Suprapubic skin (tissue), 4 donors: ENCODE results near the gene EIF4E3.

Experiments used
- POLR2A ChIP-seq, 2 donors: fragments of 450-650 bp; IDR thresholded peaks; one replicate each; pipeline ENCODE4 v1.6.1; 2017; ENCODE audit warnings: antibody characterized with exemption in 2 of 2, mild to moderate bottlenecking in 2 of 2, moderate library complexity in 2 of 2
- POLR2AphosphoS5 ChIP-seq, 3 donors: sonication (generic); formaldehyde crosslinking; IDR thresholded peaks; one replicate each; pipeline ENCODE4 v1.6.1; 2017; ENCODE audit warnings: antibody characterized with exemption in 3 of 3
- TF ChIP-seq, protein P1 (sequence below), 2 donors: fragments of 200-600 bp in 1 of 2; fragments of 450-650 bp in 1 of 2; sonication (generic) in 1 of 2; IDR thresholded peaks; one replicate each; pipeline ENCODE4 v1.5.1; 2016 to 2019; ENCODE audit warnings: antibody characterized with exemption in 2 of 2, mild to moderate bottlenecking in 1 of 2, moderate library complexity in 1 of 2

DNA sequence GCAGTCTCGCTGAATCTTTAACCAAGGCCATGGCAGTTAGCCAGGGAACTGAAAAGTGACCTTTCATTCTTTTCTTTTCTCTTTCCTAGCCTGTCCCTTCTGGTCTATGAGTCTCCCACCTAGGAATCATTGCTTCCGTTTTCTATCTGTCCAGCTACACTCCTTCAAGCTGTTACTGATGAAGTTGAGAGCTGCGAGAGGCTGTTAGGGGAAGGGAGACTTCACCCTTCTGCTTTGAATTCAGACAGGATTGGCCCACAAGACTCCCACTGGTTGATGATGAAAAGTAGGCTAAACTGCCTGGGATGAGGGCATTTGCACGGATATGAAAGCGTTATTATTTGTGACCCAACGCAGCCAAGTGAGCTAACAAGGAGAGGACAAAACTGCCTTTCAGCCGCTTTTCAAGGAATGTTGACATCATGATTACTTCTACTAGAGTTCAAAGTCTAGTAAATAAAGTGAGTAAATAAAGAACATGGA is 30.2 kb downstream of the EIF4E3 start:
- TF ChIP-seq, protein P1, sequence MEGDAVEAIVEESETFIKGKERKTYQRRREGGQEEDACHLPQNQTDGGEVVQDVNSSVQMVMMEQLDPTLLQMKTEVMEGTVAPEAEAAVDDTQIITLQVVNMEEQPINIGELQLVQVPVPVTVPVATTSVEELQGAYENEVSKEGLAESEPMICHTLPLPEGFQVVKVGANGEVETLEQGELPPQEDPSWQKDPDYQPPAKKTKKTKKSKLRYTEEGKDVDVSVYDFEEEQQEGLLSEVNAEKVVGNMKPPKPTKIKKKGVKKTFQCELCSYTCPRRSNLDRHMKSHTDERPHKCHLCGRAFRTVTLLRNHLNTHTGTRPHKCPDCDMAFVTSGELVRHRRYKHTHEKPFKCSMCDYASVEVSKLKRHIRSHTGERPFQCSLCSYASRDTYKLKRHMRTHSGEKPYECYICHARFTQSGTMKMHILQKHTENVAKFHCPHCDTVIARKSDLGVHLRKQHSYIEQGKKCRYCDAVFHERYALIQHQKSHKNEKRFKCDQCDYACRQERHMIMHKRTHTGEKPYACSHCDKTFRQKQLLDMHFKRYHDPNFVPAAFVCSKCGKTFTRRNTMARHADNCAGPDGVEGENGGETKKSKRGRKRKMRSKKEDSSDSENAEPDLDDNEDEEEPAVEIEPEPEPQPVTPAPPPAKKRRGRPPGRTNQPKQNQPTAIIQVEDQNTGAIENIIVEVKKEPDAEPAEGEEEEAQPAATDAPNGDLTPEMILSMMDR (IDR thresholded peaks at IDR 0.05), result no peak
- no peak for TF ChIP-seq POLR2AphosphoS5 (IDR thresholded peaks at IDR 0.05)
- no peak for TF ChIP-seq POLR2A (IDR thresholded peaks at IDR 0.05)
